ENCODE measurements around the gene STK32C. TPM values are rescaled to one million over a fixed set of nuclear protein-coding genes. Genes with fewer than 3 reads are reported as not detected.

The STK32C gene
- total RNA-seq, 4 donors from 2014 or later, result 5.0 to 8.9 (median 8.1) TPM

GRCh38 chr10:132311338-132311939 lies 3.7 kb upstream of the STK32C start:
- TF ChIP-seq CTCF (IDR thresholded peaks at IDR 0.05), result no peak
- ATAC-seq (ENCODE audit: low FRiP score) (no peak), DNase-seq (ENCODE audit: low spot score) (no peak)

GRCh38 chr10:132310701-132311337 lies 3.1 kb upstream of the STK32C start:
- DNase-seq (ENCODE audit: low spot score) (no peak), ATAC-seq (ENCODE audit: low FRiP score) (no peak)
- no peak for TF ChIP-seq CTCF (IDR thresholded peaks at IDR 0.05)

- TF ChIP-seq CTCF (IDR thresholded peaks at IDR 0.05), result no peak
- no peak for ATAC-seq (ENCODE audit: low FRiP score)
- no peak for DNase-seq (ENCODE audit: low spot score)
These were observed 2.3 kb upstream of the STK32C start for GRCh38 chr10:132309879-132310591.

- no peak for ATAC-seq (ENCODE audit: low FRiP score)
- TF ChIP-seq CTCF (IDR thresholded peaks at IDR 0.05), result no peak
- DNase-seq (ENCODE audit: low spot score), result no peak
These were observed 1.7 kb upstream of the STK32C start for GRCh38 chr10:132309471-132309865.

- no peak for TF ChIP-seq CTCF (IDR thresholded peaks at IDR 0.05)
- no peak for DNase-seq (ENCODE audit: low spot score)
These were observed 1.1 kb upstream of the STK32C start for GRCh38 chr10:132308587-132309470.

GRCh38 chr10:132306864-132307751 lies 642 bp downstream of the STK32C start:
- no peak for DNase-seq (ENCODE audit: low spot score)

More at GRCh38 chr10:132308587-132309470, 1.1 kb upstream of the STK32C start:
- no peak for ATAC-seq (ENCODE audit: low FRiP score)

More at GRCh38 chr10:132306864-132307751, 642 bp downstream of the STK32C start:
- ATAC-seq (ENCODE audit: low FRiP score), result peak; percentile 42
- TF ChIP-seq CTCF (IDR thresholded peaks at IDR 0.05), result no peak

Measured in omental fat pad (tissue), 4 donors.